Activated naive CD4-positive, alpha-beta T cell treated with anti-CD3 and anti-CD28 coated beads, Interleukin-2, amount 50 U/mL, for 16 hours (primary cell): ENCODE data around the gene TRIM27.
"Not testable (repeated sequence)": the region's sequence is repeated elsewhere in the genome, so short reads cannot be mapped to it uniquely, and the experiment has no call there.

ENCODE experiments used
- DNase-seq: peaks from one replicate; pipeline ENCODE4 v3.0.0-alpha.2; 2020

TRIM27 gene

GRCh38 chr6:28895131-28895812, 28.5 kb downstream of the TRIM27 start:
- peak; percentile 88 for DNase-seq

- no peak for DNase-seq
Measured at GRCh38 chr6:28893172-28893799, 30.5 kb downstream of the TRIM27 start.

GRCh38 chr6:28892525-28892924, 31.3 kb downstream of the TRIM27 start:
- DNase-seq, result no peak

- DNase-seq, result no peak
Measured at GRCh38 chr6:28887796-28888496, 35.8 kb downstream of the TRIM27 start.

GRCh38 chr6:28886079-28886439, 37.7 kb downstream of the TRIM27 start:
- DNase-seq, result no peak

GRCh38 chr6:28884423-28885131, 39.2 kb downstream of the TRIM27 start:
- DNase-seq, result peak; percentile 68

- peak; percentile 65 for DNase-seq
Measured at GRCh38 chr6:28880894-28881780, 42.6 kb downstream of the TRIM27 start.

GRCh38 chr6:28880519-28880893, 43.3 kb downstream of the TRIM27 start:
- no peak for DNase-seq

GRCh38 chr6:28876710-28877109, 47.1 kb downstream of the TRIM27 start:
- no peak for DNase-seq

GRCh38 chr6:28875191-28875747, 48.5 kb downstream of the TRIM27 start:
- DNase-seq, result no peak

- DNase-seq, result not testable (repeated sequence)
Measured at GRCh38 chr6:28872157-28872817, 51.5 kb downstream of the TRIM27 start.

GRCh38 chr6:28871335-28872156, 52.2 kb downstream of the TRIM27 start:
- DNase-seq, result no peak

- DNase-seq, result no peak
Measured at GRCh38 chr6:28868873-28869272, 54.9 kb downstream of the TRIM27 start.

- DNase-seq, result peak; percentile 29
Measured at GRCh38 chr6:28867086-28867409, 56.7 kb downstream of the TRIM27 start.

GRCh38 chr6:28866205-28867085, 57.3 kb downstream of the TRIM27 start:
- DNase-seq, result peak; percentile 79

GRCh38 chr6:28865401-28866204, 58.2 kb downstream of the TRIM27 start:
- peak; percentile 61 for DNase-seq

GRCh38 chr6:28864326-28864923, 59.4 kb downstream of the TRIM27 start:
- no peak for DNase-seq

GRCh38 chr6:28863604-28864325, 60.0 kb downstream of the TRIM27 start:
- DNase-seq, result peak; percentile 81
